Measurements from ENCODE around the gene LETMD1. TPM values are rescaled to one million over a fixed set of nuclear protein-coding genes. Genes with fewer than 3 reads are reported as not detected.

LETMD1 gene
- total and polyA plus RNA-seq, 2 donors (not counting 3 experiments of a cell fraction or from before 2014, with no cell fraction given) = 38.9 to 47.7 TPM

- Histone ChIP-seq H3K36me3 (ENCODE audit: control insufficient read depth in 2 of 2, extremely low read depth in 1 of 2, insufficient read depth in 2 of 2, low read length in 2 of 2) (no peaks in the 10 kb centered on the region), H4K20me1 (replicated peaks; ENCODE audit: control insufficient read depth, extremely low read depth, insufficient read depth, low read length) (peaks cover 15% of the 10 kb centered on the region), H3K9me3 (replicated peaks; ENCODE audit: control insufficient read depth, insufficient read depth, low read length) (no peaks in the 10 kb centered on the region), H3K79me2 (ENCODE audit: control insufficient read depth, insufficient read depth, low read length) (peaks cover 43% of the 10 kb centered on the region), H3K4me3 (replicated peaks in 1 of 3; ENCODE audit: insufficient read depth in 1 of 3, low read depth in 1 of 3, low read length in 3 of 3) (peak overlapping the region; percentile 77 to 98 (median 78)), H3K27me3 (ENCODE audit: control insufficient read depth in 2 of 2, insufficient read depth in 2 of 2, low read length in 2 of 2) (no peaks in the 10 kb centered on the region), H3K9ac (replicated peaks; ENCODE audit: extremely low read depth, insufficient read depth, low read length) (peak overlapping the region; percentile 90), H2AFZ (ENCODE audit: low read depth, low read length) (peak overlapping the region; percentile 75), H3K4me1 (ENCODE audit: control insufficient read depth, extremely low read depth, insufficient read depth, low read length) (peaks cover 12% of the 10 kb centered on the region), H3K4me2 (ENCODE audit: insufficient read depth, low read length) (peak overlapping the region; percentile 95), H3K27ac (ENCODE audit: insufficient read depth, low read depth, low read length) (peak overlapping the region; percentile 64), H3K9me1 (replicated peaks; ENCODE audit: control insufficient read depth, extremely low read depth, insufficient read depth, low read length) (no peaks in the 10 kb centered on the region)
- FAIRE-seq (peak; percentile 67), DNase-seq (ENCODE audit: low read depth, low spot score) (peak; percentile 60)
- BruUV-seq (replicated peaks) = no TSS peak
- TF ChIP-seq MAX (IDR thresholded peaks at IDR 0.05; ENCODE audit: insufficient read depth, insufficient read length) (no peak), POLR2A (IDR thresholded peaks at IDR 0.05; ENCODE audit: low read depth, low read length) (no peak), GATA2 (IDR thresholded peaks at IDR 0.05; ENCODE audit: insufficient read depth, insufficient read length, low read depth, low read length) (no peak), FOS (IDR thresholded peaks at IDR 0.05; ENCODE audit: borderline replicate concordance, insufficient read depth, low read length) (no peak), EZH2 (IDR thresholded peaks at IDR 0.05; ENCODE audit: borderline replicate concordance, low read depth, low read length, severe bottlenecking) (no peak), MYC (IDR thresholded peaks at IDR 0.05; ENCODE audit: low read depth, low read length) (no peak), JUN (IDR thresholded peaks at IDR 0.05; ENCODE audit: borderline replicate concordance, insufficient read depth, insufficient read length, low read depth) (no peak), POLR2AphosphoS5 (IDR thresholded peaks at IDR 0.05; ENCODE audit: insufficient read depth, low read depth, low read length) (no peak), CTCF (IDR thresholded peaks at IDR 0.05; ENCODE audit: extremely low read depth in 1 of 2, insufficient read depth in 1 of 2, low read depth in 1 of 2, low read length in 2 of 2) (no peak)
- intact Hi-C loops (cut with micrococcal nuclease) = loop anchor here (1.0 to 10.0 kb wide), 6 partner anchors 34 to 318 kb away; partner anchors contain the start of genes ATF1, DAZAP2, LETMD1 and POU6F1
- ChIA-PET CTCF (interaction anchor here (0.6 to 1.7 kb wide), 6 partner anchors 97 to 603 kb away, joined by 3 to 8 read pairs (median 4); partner anchors contain the start of gene SMAGP), POLR2A (interaction anchor here (0.6 to 2.7 kb wide), 20 partner anchors 9 to 403 kb away, joined by 3 to 20 read pairs (median 6); partner anchors contain the start of genes ATF1 and POU6F1)
- dilution Hi-C loops (cut with MboI; ENCODE audit: extremely low pct_ligation_motif_present, low sequenced_read_pairs) = no loop called here
Measured at GRCh38 chr12:51082561-51083125, 34.5 kb downstream of the LETMD1 start.

Data from endothelial cell of umbilical vein (primary cell).